GM18907 (cell line): Measurements from ENCODE around the gene KRT3.
"Not testable (repeated sequence)": the region's sequence is repeated elsewhere in the genome, so short reads cannot be mapped to it uniquely, and the experiment has no call there.

Experiments
- ATAC-seq: cut with Tn5 transposase; IDR thresholded peaks from one replicate; pipeline ENCODE4 v1.9.1; 2021; ENCODE audit warnings: mild to moderate bottlenecking, moderate library complexity; ENCODE audit not compliant: unreplicated experiment

Gene KRT3

GRCh38 chr12:52763991-52764390 lies 31.9 kb downstream of the KRT3 start:
- no peak for ATAC-seq

GRCh38 chr12:52763036-52763659 lies 32.8 kb downstream of the KRT3 start:
- no peak for ATAC-seq

- no peak for ATAC-seq
Observed at GRCh38 chr12:52761802-52762201, 34.1 kb downstream of the KRT3 start.

GRCh38 chr12:52761218-52761617 lies 34.7 kb downstream of the KRT3 start:
- not testable (repeated sequence) for ATAC-seq

GRCh38 chr12:52760623-52761022 lies 35.3 kb downstream of the KRT3 start:
- no peak for ATAC-seq

DNA sequence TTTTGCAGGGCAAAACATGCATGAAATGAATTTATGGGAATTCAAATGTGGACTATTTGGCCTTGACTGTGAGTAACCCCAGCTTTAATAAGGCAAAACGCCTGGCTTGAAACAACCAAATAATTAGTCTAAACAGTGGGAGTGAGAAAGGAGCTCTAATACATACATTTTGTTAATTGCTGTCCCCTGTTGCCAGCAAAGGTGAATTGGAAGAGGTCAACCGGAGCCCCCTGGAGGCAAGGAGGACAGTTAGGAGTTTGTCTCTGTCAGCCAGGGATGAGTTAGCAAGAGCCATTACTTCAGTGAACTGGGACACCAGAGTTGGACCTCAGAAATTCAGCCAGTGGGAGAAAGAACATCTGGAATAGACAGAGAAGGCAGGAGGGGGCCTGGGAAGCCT lies 36.2 kb downstream of the KRT3 start:
- no peak for ATAC-seq

DNA sequence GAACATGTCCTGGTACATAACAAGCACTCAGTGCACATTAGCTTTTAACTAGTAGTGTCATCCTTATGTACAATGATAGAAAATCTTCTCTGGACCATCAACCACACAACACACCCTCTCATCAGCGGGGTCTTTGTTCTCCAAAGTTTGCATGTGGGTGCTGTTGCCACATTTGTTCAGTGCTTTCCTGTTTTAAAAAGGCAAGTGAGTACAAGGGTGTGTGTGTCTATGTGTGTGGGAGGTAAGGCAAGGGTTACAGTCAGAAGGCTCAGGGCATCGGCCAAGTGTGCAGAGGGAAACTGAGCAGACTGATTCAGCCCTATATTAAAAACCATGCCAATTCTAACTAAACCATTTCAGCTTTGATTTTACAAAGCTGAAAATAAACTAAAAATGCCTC lies 36.7 kb downstream of the KRT3 start:
- no peak for ATAC-seq

DNA sequence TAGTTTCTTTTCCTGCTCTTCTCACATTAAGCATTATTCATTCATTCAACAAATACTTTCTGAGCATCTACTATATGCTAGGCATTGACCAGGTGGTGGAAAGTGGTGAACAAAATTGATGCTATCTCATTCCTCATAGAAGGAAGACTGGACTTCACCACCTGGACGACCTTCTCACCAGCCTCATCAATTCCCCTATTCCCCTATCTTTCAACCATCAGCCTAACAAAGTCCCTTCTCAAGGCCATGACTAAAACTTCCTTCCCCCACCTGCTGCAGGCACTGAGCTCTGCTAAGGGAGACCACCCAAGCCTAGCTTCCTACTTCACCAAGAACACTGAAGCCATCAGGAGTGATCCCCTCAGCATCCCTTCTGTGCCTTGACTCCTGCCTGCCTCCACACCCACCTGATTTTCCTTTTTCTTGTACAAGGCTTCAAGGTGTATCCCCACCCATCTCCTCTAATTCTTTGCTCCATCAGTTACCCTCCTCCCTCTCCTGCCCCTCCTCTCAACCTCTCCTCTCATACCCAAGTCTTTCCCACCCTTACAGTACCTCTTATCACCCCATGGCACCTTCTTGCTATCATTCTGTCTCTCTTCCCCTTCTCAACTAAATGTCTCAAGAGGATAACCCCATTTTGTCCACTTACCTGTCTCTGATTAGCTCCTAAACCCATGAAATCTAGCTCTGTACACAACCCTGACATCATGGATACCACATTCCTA lies 38.3 kb downstream of the KRT3 start:
- no peak for ATAC-seq

DNA sequence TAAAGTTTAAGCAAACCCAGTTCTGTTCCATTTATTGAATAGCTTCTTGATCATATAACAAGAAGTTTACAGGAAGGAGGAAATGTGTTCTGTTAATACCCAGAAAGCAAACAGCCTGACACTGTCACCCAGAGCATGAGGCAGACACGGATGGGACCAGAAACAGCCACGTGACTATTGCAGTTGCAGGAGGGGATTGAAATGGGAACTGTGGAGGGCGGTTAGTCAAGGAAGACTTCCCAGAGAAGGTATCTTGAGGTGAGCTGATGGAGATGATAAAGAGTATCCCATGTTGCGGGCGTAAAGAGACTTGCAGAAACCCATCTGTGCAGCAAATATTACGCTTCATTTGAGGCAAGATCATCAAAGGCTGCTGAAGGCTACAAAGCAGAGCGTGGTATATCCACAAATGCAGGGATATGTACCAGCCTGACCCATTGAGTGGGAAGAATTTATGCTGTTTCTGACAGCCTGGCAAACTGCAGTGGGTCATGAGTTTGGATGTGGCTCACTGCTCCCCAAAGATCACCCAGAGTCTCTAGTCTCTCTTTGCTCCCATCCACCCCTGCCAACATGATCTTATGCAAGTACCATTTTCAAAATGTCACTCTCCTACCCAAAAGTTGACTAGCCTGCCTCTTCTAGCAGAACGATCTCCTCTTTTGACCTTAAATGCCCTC lies 39.5 kb downstream of the KRT3 start:
- no peak for ATAC-seq

GRCh38 chr12:52755533-52755932 lies 40.4 kb downstream of the KRT3 start:
- ATAC-seq: no peak

DNA sequence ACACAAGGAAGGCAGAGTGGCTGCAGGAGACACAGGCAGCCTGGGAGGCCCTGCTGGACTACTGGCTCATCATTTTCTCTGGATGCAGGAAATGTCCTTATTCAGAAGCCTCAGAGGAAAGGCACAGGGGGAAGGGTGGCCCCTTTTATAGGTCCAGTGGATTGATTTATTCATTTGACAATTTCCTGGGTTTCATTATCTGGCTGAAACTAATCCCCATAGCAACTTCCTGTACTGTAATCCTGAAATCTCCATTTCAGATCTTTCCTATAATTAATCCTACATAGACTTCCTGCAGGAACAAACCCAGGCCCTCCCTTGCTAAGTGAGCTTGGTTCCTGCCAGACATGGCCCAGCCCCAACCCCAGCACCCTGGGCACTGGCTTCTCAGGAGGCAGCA lies 41.8 kb downstream of the KRT3 start:
- ATAC-seq: no peak

GRCh38 chr12:52753283-52753682 lies 42.6 kb downstream of the KRT3 start:
- ATAC-seq: no peak

- no peak for ATAC-seq
Observed at GRCh38 chr12:52752516-52752915, 43.4 kb downstream of the KRT3 start.

- no peak for ATAC-seq
Observed at GRCh38 chr12:52751795-52752194, 44.1 kb downstream of the KRT3 start.

- ATAC-seq: not testable (repeated sequence)
Observed at GRCh38 chr12:52750532-52750931, 45.4 kb downstream of the KRT3 start.

GRCh38 chr12:52749827-52750226 lies 46.1 kb downstream of the KRT3 start:
- ATAC-seq: no peak

GRCh38 chr12:52748578-52748977 lies 47.3 kb downstream of the KRT3 start:
- no peak for ATAC-seq

GRCh38 chr12:52745554-52745953 lies 50.4 kb downstream of the KRT3 start:
- ATAC-seq: no peak

- no peak for ATAC-seq
Observed at GRCh38 chr12:52744493-52745156, 51.3 kb downstream of the KRT3 start.

DNA sequence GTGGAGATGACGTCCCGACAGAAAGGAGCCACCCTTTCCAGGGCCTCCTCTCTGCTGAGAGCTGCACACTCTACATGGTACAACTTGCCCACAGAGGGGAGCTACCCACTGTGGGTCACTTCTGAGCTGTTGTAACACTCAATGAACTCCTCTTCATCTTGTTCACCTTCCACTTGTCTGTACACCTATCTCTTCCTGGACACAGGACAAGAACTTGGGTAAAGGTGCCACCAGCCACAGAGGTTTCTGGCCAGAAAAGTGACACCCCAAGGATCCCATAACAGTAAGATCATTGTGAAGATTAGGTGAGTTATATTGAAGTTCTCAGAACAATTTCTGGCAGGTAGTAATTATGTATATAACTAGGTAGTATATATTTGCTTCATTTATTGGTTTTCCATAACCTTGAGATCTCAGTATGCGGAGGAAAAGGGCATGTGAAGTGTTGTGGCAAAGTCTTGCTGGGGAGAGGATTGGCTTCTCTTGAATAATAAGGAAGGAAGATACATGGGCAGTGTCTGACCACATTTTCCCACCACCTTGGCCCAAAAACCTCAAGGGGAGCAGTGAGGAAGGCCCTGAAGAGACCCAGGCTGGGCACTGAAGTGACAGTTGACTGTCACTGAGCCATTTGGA lies 53.0 kb downstream of the KRT3 start:
- no peak for ATAC-seq

GRCh38 chr12:52742196-52742580 lies 53.7 kb downstream of the KRT3 start:
- ATAC-seq: no peak
